Measurements from ENCODE around the gene IQCF5.

The IQCF5 gene

DNA sequence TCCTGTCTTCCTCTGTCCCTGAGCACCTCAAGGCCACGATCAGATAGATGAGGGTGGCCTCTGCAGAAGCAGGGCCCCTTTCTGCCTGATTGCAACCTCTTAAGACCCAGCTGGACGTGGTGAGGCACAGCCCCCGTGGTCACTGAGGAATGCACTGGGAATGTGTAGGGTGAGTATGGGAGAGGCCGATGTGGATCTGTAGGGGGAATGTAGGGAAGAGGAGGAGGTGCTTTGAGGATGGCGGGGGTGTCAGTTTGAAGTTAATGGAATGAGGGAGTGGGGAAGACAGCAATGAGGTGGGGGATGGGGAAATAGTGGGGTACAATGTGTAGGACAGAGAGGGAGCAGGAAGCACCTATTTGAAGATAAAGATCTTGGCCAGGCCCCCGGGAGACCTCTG is 785 bp upstream of the IQCF5 start:
- TF ChIP-seq, protein P1, sequence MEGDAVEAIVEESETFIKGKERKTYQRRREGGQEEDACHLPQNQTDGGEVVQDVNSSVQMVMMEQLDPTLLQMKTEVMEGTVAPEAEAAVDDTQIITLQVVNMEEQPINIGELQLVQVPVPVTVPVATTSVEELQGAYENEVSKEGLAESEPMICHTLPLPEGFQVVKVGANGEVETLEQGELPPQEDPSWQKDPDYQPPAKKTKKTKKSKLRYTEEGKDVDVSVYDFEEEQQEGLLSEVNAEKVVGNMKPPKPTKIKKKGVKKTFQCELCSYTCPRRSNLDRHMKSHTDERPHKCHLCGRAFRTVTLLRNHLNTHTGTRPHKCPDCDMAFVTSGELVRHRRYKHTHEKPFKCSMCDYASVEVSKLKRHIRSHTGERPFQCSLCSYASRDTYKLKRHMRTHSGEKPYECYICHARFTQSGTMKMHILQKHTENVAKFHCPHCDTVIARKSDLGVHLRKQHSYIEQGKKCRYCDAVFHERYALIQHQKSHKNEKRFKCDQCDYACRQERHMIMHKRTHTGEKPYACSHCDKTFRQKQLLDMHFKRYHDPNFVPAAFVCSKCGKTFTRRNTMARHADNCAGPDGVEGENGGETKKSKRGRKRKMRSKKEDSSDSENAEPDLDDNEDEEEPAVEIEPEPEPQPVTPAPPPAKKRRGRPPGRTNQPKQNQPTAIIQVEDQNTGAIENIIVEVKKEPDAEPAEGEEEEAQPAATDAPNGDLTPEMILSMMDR (IDR thresholded peaks at IDR 0.05): no peak

DNA sequence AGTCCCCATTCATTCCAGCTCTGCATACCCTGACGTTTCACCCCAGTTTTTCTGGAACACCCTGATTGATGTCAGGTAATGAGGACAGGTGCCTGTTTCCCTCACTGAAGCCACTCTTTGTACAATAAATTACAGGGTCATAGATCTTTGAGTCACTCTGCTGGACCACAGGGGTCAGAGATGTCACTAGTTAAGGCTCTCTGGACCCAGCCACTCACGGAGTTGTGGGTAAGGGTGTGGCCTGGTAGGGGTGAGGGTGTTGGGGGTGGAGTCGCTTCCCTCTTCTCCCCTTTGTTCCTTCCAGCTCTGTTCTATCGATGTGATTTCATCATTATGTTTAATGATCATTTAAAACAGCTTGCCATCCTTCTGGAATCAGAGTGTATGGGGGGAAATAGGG is 512 bp downstream of the IQCF5 start:
- TF ChIP-seq, protein P1 (IDR thresholded peaks at IDR 0.05): no peak

DNA sequence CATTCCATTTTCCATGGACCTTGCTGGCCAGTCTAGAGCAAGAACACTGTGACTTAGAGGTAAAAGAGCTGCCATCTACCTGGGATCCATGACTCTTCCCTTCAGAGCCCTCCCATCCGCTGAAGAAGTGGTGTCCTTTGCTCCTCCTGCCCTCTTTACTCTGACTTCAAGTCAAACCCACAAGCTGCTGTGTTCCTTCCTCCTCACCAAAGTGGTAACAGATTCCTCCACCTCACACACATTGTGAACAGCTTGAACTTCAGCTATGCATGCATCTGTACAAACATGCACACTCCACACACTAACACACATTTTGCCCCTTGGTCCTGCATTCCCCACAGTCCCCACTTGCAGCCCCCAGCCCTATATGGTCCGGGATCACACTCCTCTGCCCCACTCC is 990 bp downstream of the IQCF5 start:
- TF ChIP-seq, protein P1 (IDR thresholded peaks at IDR 0.05): no peak

DNA sequence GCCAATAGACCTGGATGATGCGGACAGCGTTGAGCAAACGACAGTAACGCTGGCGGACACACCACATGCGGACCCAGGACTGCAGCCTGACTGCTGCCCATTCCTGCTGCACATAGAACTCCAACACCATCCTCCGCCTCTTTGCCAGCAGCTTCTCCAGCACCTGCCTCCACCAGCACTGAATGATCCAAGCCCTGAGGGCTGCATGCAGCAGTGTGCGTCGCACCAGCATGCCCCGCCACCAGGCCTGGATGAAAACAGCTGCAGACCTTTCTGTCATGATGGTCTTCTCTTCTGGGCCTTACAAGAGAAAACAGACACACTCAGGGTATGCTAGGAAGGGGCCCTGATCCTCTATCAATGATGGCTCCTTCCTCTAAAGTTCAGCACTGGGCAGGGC is 1.5 kb downstream of the IQCF5 start:
- TF ChIP-seq, protein P1 (IDR thresholded peaks at IDR 0.05): no peak

DNA sequence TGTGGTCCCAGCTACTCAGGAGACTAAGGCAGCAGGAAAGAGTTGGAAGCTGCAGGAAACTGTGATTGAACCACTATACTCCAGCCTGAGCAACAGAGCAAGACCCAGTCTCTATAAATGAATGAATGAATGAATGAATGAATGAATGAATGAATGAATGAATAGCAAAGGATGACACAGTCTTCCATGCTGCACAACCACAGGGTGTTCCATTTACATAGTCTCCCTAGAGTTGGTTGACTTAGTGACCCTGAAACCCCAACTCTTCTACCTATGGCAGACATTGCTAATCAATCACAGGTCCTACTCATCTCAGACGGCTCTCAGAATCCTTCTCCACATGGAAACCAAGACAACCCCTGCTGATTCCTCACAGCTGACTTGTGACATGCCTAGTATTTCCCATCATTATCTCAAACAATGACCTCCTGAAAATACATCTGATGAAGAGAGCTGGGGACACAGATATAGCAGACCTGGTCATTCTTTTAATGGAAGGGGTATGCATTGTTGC is 2.1 kb downstream of the IQCF5 start:
- TF ChIP-seq, protein P1 (IDR thresholded peaks at IDR 0.05): no peak

DNA sequence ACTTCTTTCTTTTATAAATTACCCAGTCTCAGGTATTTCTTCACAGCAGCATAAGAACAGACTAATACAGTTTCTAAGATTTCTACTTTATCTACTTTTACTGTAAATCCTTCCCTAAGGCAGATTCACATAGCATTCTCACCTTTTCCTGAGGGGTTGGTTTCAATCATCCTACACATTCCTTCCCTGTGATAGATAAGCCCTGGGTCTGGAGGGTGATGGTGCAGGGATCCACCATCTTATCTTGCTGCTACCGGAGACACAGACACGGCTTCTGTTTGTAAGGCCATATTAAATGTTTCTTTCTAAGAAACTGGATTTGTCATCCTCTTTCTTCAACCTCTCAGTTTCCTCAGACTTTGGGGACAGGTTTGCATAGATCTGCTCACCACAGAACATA is 6.1 kb downstream of the IQCF5 start:
- TF ChIP-seq, protein P1 (IDR thresholded peaks at IDR 0.05): no peak

DNA sequence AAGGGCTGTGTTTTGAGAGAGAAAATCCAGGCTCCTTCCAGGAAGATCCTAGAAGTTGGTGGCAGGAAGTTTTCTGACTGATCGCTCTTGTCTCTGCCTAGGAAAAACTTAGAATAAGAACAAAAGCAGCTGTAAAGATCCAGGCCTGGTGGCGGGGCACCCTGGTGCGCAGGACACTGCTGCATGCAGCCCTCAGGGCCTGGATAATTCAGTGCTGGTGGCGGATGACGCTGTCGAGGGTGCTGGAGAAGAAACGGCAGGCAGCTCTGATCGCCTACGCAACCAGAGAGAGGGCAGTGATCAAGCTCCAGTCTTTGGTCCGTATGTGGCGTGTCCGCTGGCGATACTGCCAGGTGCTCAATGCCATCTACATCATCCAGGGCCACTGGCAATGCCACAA is 12.5 kb downstream of the IQCF5 start:
- TF ChIP-seq, protein P1 (IDR thresholded peaks at IDR 0.05): no peak
